ENCODE results near the gene CCDC146.
"Not testable (repeated sequence)": the region's sequence is repeated elsewhere in the genome, so short reads cannot be mapped to it uniquely, and the experiment has no call there.

GRCh38 chr7:77108362-77108761, 14.1 kb upstream of the CCDC146 start:
- TF ChIP-seq CTCF, POLR2A (IDR thresholded peaks at IDR 0.05): not testable (repeated sequence)
